ENCODE results near the gene ABTB2.
"Not testable (repeated sequence)": the region's sequence is repeated elsewhere in the genome, so short reads cannot be mapped to it uniquely, and the experiment has no call there.

ABTB2 gene

DNA sequence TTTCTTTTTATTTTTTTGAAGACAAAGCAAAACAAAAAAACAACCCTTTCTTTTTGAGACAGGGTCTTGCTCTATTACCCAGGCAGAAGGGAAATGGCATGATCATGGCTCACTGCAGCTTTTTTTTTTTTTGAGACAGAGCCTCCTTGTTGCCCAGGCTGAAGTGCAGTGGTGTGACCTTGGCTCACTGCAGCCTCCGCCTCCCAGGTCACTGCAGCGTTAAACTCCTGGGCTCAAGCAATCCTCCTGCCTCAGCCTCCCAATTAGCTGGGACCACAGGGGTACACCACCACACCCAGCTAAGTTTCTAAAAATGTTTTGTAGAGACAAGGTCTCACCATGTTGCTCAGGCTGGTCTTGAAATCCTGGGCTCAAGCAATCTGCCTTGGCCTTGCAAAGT lies 124.6 kb downstream of the ABTB2 start:
- no peak for DNase-seq

DNA sequence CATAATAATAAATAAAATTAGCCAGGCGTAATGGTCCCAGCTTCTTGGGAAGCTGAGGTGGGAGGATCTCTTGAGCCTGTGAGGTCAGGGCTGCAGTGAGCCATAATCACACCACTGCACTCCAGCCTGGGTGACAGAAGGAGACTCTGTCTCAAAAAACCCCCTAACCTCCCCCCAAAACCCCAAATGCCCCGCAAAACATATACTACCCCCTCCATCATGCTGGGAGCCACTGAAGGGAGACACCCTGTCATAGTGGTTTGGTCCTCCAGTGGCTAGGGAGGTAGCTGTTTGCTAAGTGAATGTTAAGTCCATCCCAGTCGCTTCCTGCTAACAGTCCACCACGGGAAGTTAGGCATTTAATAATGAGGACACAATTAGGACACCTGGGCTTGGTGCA lies 125.0 kb downstream of the ABTB2 start:
- DNase-seq = no peak

DNA sequence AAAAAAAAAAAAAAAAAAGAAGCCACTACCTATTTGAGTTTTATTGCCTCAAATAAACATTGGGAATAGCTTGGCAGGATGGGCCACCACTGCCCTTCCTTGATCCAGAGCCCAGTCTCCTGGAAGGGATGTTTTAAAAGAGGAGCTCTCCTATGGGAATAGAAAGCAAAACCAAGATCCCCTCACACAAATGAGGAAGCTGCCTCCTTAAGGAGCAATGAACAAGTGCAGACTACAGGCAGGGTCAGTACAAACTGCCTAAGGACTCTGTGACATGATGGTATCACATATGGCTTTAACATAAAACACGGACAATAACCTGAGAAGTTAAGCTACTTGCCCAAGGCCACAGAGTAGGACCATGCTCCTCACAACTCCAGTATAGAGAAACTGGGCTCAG lies 131.6 kb downstream of the ABTB2 start:
- DNase-seq = no peak

DNA sequence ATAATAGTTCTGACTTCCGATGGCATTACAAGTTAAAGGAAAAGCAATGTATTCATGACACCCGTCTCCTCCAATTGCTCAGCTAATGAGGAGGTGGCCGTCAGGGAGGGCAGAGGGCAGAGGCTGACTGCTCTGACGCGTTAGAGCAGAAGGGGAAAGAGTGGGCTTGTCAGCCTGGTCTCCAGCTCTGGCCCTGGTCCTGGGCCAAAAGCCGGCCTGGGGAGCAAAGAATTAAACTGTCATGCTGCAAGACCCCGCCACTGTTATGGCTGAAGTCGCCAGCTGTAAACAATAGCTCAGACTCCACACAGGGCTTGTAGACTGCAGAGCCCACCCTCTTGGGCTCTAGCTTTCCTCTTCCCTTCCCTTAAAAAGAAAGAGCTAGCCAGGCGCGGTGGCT lies 132.7 kb downstream of the ABTB2 start:
- no peak for DNase-seq

DNA sequence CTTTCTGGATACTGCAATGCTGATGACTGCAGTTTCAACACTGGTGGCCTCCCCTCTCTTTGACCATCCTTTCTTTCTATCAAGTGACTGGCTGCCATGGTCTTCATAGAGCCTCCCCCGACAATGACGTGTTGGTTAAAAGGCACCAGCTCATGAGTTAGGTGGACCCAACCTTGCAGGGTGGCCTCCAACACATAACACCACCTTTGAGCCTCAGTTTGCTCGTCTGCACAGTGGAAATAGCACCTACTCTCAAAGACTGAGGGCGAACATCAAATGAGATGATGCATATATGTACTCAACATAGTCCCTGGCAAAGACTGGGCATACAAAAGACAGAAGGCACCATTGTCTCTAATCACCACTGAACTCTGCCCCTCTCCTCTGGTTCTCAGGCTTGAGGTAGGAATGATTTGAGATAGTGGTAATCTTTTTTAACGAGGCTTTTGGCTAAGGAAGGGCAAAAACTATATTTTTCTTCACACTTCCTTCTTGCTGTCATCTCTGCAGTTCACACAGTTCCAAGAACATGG lies 133.3 kb downstream of the ABTB2 start:
- DNase-seq = no peak

DNA sequence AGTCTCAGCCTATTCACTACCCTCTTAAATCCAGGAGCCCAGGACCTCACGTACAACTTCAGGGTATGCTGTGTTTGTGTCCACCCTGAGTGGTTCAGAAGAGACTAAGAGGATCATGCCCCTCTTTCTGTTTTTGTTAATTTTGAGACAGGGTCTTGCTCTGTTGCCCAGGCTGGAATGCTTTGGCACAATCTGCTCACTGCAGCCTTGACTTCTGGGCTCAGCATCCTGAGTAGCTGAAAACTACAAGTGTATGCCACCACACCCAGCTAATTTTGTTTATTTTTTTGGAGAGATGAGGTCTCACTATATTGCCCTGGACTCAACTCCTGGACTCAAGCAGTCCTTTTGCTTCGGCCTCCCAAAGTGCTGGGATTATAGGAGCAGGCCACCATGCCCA lies 133.9 kb downstream of the ABTB2 start:
- no peak for DNase-seq

DNA sequence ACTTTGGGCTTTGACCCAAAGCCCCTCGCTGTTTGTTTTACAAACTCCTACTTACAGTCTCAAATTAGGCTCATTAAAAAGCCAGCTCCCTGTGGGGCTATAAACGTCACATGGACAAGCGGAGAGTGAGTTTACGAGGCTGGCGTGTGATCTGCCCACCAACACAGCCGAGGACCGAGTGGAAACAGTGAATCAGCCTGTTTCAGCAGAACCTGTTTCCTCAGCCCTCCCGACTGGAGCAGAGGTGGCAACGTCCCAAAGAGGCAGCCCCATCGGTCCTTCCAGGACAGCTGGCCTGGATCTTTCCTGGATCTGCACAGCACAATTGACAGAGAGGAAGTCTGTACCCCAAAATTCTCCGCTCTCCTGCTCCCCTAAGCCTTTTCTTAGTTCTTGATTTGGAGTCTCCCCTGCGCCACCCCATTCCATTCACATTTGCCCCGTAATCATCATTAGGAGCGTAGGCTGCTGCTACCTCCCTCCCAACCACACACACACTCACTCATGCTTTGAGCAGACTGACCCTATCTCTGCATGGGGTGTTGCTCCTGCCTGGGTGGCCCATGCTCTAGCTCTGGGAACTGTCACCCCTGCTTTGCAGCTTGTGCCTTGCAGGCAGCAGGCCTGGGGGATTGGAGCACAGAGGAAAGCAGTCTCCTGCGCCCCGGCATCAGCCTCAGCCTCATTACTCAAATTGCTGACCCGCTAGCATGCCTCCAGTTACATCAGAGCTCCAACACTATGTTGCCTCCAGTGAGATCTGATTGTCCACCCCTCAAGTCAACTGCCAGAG lies 134.6 kb downstream of the ABTB2 start:
- DNase-seq = no peak

DNA sequence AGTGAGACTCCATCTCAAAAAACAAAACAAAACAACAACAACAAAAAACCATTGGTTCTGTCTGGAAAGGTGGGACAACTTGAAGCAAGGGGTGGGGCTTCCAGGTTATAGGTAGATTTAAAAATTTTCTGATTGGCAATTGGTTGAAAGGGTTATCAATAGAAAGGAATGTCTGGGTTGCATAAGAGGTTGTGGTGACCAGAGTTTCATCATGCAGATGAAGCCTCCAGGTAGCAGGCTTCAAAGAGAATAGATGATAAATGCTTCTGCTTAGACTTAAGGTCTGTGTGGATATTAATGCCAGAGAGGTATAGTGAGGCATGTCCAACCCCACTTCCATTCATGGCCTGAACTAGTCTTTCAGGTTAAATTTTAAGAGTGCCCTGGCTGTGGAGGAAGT lies 135.8 kb downstream of the ABTB2 start:
- DNase-seq = no peak

DNA sequence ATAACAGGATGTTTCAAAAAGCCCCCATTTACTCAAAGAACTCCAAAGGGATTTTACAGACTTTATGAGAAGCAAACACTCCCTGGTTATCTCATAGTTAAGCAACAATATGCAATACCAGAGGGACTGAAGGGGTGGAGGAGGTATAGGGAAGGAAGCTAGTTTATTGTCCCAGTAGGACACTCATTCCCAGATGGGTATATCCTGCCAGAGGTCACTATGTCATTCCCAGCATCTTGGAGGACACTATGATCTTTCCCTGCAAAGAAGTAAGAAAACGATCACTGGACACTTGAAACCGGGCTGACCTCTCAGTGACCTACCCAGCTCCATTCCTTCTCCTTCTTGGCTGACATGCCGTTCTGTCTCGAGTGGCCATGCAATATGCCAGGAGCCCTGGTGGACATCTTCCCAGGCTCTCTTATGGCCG lies 137.9 kb downstream of the ABTB2 start:
- no peak for DNase-seq

DNA sequence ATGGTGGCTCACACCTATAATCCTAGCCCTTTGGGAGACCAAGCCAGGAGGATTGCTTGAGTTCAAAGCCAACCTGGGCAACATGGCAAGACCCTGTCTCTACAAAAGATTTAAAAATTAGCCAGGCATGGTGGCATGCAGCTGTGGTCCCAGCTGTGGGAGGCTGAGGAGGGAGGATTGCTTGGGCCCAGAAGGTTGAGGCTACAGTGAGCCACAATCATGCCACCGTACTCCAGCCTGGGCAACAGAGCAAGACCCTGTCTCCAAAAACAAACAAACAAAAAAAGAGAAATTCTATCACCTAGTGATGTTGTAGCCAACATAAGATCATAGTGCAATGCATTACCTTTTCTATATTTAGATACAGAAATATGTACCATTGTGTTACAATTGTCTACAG lies 138.5 kb downstream of the ABTB2 start:
- no peak for DNase-seq

DNA sequence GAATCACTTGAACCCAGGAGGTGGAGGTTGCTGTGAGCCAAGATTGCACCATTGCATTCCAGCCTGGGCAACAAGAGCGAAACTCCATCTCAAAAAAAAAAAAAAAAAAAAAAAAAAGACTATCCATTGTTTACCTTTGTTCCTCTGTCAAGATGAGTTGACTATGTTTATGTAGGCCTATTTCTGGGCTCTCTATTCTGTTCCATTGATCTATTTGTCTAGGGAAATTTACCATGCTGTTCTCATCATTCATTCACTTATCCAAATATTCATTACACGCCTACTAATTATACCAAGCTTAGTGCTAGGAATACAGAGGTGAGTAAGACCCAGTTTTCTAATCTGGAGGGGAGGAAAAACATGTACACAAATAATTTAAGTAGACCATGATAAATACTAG lies 139.1 kb downstream of the ABTB2 start:
- DNase-seq = not testable (repeated sequence)

DNA sequence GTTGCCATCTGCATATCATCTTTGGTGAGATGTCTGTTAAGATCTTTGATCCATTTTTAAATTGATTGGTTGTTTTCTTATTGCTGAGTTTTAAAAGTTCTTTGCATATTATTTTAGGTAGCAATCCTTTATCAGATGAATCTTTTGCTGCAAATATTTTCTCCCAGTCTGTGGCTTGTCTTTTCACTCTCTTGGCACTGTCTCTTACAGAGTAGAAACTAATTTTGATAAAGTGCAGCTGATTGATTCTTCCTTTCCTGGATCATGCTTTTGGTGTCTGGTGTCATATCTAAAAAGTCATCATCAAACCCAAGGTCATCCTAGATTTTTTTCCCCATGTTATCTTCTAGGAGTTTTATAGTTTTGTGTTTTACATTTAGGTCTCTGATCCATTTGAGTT lies 139.7 kb downstream of the ABTB2 start:
- no peak for DNase-seq

DNA sequence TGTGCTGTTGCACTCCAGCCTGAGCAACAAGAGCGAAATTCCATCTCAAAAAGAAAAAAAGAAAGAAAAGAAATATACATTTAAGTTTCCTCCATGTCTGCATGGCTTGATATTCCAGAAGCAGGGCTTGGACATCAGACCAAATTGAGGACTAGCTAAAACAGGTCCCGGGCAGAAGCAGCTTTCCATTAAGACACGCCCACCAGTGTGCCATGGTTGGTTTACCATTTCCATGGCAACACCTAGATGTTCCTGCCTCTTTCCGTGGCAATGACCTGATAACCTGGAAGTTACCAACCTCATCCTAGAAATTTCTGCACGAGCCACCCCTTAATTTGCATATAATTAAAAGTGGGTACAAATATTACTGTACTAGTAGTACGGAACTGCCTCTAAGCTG lies 141.1 kb downstream of the ABTB2 start:
- no peak for DNase-seq

DNA sequence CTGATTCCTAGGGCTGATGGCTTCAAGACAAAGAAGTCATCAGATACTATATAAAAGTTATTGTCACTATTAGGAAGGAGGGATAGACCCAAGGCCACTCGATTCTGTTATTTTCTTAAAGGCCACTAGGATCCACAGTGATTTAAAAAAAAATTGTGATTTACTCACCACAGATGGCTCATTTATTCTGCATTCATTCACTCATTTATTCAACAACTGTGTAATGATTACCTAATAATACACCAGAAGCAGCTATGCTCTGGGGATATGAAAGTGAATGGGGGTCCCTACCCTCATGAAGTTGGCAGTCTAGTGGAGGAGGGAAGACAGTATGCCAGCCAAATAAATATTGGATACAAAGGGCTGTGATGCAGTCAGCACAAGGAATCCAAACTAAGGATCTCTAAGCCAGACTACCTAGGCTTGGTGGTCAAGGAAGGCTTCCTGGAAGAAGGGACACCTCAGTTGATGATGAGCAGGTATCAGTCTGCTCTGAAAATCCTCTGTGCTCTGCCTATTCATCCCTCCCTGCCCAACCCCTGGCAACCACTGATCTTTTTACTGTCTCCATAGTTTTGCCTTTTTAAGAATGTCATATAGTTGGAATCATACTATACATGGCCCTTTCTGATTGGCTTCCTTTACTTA lies 141.9 kb downstream of the ABTB2 start:
- no peak for DNase-seq

DNA sequence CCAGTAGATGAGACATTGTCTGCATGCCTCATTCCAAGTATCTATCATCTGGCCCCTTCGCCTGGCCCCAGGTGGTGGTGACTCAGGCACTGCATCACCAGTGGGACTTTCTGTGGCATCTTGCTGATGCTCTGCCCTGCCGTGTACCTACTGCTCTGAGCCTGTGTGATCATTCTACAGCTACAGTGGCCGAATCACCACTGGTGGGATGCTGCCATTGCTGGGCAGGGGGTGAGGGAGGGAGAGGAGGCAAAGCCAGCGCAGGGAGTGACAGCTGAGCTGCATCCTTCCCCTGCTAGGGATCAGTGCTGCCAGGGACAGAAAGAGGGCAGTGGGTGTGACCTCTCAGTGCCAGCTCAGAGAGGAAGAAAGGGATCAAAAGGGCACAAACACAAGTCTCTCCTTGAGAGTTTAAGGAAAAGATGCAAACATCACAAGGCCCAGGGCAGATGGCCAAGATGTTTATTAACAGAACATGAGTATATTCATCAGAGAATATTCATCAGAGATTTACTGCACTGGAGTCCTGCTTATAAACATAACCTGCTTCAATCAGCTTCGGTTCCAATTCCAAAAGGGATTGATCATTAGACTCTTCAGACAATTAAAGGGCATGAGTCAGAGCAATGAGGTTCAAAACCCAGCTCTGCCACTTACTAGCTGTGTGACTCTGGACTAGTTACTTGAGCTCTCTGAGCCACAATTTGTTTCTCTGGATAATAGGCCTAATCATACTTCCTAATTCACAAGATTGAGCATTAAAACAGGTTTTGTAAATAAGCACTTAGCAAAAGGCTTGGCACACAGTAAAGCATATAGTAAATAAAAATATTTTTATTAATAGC lies 142.6 kb downstream of the ABTB2 start:
- DNase-seq = no peak

DNA sequence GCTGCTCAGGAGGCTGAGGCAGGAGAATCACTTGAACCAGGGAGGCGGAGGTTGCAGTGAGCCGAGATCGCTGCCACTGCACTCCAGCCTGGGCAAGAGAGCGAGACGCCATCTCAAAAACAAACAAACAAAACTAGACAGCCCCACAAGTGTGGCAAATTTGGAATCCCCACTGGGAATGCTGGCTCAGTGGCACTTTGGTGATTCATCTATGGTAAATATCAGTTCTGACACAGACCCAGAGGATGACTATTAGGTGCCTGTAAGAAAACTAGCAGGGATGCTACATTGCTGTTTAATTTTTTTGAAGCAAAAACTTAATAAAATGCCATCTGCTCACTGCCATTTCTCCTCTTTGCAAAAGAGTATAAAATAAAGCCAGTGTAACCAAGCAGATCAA lies 144.4 kb downstream of the ABTB2 start:
- no peak for DNase-seq

DNA sequence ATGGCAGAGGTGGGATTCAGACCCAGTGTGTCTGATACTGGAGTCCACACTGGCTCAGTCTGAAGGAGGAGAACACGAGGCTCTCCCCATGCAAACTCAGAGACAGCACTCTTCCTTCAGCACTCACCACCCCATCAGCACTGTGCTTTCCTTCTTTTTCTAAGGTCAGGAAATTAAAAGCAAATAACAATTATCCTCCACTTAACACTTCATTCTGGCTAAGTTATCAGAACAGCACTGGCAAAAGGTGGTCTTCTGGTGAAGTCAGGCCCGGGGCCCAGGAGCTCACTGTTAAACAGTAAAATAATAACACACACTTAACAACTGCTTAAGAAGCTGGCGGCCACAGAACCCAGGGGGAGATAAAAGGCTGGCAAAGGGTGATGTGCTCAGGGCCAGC lies 145.2 kb downstream of the ABTB2 start:
- no peak for DNase-seq

DNA sequence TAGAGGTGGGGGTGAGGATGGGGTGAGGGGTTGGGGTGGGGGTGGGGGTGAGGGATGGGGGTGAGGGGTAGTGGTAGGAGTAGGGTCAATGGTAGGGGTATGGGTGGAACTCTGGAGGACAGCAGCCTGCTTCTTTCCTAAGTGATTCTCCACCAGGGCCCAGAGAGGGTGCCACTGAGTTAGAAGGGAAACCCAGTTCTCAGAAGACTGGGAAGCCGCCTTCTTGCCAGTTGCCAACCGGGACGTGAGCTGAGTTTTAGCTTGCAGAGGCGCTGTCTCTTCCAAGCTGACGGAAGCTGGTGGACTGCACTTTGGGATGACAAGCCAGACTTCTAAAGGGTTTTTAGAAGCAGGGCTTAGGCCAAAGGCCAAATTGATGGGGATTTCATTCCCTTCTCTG lies 148.0 kb downstream of the ABTB2 start:
- no peak for DNase-seq

DNA sequence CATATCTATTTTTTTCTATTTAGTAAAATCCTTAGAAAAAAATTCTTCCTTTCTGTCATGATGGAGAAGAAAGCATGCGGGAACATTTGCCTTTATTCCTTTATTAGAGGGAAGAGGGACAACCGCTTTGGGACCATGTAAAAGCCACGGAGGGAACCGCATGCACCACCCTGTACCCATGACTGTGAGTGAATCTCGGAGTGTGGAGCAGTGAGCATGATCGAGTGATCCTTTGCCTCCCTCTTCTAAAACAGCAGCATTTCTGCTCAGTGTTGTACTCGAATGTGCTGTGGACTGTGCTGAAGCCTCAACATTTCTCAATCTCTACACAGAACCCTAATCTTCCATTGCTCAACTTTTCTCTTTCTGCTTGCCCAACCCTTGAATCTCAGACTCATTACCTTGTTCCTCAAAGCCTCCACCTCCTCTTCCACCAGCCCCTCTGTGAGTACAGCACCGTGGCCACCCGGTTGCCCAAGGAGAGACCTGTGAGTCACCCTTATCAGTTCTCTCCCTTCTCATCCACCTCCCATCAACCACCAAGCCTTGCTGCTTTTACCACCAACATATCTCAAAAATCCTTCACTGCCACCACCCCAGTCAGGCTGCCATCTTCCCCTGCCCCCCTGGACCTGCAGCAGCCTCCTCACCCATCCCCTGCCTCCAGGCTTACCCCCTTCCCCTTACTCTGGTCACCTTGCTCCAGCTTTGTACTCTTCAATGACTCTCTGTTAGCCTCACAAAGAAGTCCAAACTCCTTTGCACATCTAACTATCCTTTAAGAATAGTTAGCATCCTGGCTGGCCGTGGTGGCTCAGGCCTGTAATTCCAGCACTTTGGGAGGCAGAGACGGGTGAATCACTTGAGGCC lies 149.3 kb downstream of the ABTB2 start:
- DNase-seq = no peak

DNA sequence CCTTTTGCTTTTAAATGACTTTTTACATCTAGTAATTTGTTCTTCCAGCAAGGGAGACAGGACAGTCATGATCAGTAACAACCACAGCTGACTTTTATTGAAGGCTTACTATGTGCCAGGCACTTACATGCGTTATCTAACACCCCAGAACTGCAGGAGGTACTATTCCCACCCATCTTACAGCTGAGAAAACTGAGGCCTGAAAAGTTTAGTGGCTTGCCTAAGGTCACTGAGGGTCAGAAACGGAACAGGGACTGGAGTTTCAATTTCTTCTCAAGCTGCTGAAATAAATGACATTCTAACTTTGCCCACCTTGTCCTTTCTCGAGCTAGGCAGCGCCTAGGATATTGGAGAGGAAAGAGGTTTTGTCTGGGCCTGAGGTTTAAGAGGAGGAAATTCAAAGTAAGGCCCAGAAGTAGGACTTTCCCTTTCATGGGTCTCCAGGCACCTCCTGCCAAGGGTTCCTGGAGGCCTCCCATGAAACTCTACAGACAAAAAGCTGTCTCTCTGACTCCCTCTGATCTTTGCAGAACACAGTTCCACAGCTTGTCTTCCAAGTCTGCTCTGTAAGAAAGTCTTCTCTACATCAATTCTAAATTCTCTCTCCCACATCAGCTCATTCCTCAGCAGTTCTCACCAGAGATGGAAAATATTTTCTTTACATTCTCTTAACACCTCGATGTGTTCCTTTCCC lies 150.2 kb downstream of the ABTB2 start:
- DNase-seq = no peak

DNA sequence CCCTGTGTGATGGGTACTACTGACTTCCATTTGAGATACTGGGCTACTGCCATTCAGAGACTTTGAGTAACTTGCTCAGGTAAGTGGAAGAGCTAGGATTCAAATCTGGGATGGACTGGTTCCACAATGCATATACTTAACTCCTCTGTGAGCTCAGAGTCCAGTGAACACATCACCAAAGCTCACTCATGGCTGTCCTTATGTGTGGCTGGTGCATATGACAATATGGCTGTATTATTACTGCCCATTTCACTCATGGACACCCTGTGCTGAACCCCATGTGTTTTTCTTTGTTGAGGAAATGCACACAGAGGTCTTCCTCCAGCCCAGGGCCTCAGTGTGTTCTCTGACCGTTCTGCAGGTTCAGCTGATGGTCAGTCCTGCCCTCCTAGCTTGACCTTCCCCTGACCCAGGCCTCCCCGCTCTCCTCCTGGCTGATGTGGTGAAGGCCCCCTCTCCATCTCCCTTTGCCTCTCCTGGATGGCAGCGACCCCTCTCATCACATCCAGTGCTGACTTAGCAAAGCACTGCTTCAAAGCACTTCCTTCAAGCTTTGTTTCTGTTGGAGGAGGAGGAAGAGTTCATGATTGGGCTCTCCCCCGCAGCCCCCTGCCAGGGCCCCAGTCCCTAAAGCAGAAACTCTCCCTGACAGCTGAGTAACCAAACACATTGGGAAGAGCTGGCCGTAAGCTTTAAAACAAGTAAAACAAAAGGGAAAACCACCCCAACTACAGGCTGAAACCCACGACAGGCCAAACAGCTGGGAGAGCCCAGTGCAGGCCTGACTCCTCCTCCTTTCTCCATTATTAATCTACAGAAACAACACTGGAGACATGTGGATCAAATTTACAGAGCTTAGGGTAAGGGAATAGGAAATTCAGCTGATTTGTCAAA lies 151.2 kb downstream of the ABTB2 start:
- no peak for DNase-seq
